T47D (cell line): ENCODE measurements around the gene KLHL29.

Experiments used
- DNase-seq, 2 experiments: peaks; one replicate each; pipeline versions ENCODE4 v3.0.0 to v3.0.0-alpha.2; 2011 to 2012; ENCODE audit warnings: low read depth in 1 of 2, low spot score in 1 of 2
- JUND ChIP-seq: IDR thresholded peaks from 2 replicates; pipeline ENCODE4 v1.6.1; 2012; ENCODE audit warnings: low read depth
- in situ Hi-C: cut with HindIII; loops from 2 replicates; pipeline ENCODE4 v1.10.0; 2016; ENCODE audit warnings: low sequenced_read_pairs, low pct_unique_long_range_greater_than_20kb

KLHL29 gene

DNA sequence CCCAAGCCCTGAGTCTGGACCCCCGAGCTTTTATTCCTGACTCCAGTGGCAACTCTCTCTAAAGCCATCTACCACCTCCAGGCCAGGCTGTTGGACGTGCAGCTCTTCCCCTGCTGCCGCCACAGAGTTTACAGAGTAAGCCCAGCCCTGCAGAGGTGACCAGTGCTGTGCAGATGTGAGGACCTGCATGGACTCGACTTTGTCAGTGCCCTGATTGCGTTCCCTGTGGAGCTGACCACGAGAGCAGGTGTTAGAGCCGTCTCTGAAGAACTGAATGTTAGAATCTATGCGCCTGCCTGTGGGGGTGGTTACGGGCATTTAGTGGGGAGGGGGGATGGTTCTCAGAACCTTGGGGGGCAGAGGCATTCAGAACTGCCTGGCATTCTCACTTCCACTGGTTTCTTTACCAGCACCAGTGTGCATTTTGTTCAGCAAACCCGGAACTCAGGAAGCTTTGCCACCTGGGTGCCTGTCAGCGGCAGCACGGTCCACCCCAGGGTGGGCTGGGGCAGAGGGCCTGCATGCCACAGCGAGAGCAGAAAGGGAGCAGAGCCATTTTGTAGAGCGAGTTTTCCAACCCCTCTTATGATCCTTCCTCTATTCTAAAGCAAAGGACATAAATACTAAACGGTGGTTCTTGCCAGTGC lies 137.9 kb downstream of the KLHL29 start:
- no peak for DNase-seq
- TF ChIP-seq JUND = no peak
- in situ Hi-C loops = no loop called here

DNA sequence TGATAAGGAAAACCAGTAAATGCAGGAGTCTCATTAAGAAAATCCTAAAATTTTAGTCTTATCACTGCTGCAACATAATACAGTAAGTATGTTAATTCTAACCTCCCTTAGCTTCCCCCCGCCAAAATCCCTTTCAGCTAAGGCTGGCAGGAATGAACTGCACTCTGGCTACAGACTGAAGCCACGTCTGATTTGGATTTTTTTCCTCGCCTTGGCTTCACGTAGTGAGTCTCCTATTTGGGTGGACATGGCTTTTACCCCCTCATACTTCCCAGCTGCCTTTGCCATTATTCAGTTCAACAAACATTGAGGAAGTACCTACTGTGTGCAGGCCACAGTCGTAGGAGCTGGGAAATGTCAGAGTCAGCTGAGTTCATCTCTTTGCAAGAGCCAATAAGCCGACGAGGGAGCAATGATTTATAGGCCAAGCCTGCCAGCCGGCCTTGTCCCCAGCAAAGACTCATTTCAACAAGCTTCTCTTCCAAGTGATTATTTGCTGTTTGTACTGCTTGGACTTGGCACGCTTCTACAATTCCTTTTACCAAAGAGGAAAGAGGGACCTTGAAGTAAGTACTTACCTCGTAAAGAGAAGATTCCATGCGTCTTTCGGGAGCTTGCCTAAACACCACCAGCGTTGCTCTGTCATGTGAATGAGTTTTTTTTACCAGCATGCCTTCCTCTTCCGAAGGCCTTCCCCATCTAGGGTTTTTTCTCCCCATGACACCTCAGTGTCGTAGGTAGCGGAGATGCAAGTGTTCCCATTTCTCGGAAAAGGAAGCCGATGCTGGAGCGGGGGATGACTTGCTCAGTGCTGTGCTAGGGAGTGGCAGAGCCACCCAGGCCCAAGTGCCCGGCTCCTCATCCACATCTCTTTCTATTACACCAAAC lies 138.6 kb downstream of the KLHL29 start:
- TF ChIP-seq JUND = no peak
- DNase-seq = no peak
- in situ Hi-C loops = no loop called here

DNA sequence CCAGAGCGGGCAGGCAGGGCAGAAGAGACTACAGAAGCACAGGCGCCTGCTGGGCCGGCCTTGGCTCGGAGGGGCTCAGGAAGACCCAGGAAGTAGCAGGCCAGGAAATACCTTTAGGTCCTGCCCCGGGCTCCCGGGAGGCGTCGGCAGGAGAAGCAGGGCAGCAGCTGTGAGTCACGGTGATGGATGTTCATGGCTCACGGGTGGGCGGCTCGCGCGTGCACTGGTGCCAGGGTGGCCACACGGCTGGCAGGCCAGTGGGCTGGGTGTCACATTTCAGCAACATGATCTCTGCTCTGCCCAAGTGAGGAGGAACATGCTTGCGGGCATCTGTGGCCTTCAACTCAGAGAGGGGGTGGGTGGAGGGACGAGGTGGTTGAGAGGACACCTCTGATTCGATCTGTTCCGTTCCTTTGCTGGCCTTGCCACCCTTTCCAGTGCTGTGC lies 139.3 kb downstream of the KLHL29 start:
- in situ Hi-C loops = no loop called here

DNA sequence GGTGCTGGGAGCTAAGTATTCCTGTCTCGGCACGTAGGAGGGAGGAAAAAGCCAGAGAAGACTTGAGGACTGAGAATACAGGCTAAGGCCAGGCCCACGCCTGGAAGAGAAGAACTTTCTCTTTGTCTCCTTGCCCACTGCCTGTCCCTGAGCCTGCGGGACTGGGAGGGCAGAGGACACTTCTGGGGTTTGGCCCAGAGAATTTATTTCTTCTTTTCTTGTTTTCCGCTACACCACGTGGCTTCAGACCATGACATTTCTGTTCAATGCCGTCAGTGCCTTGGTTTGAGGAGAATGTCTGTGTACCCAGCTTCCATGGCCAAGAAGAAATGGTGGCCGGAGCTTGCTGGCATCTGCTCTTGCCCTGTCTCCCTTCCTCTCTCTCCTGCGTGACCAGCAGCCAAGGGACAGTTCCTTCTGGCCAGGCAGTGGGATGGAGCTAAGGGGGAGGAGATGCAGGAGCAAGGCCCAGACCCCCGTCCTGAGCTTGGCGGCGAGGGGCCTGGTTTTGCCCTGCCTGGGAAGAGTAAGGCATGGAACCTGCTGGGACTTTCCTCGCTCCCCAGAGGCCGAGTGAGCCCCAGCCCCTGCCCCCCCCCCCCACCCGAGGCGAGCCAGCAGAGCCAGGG lies 140.3 kb downstream of the KLHL29 start:
- DNase-seq = no peak
- TF ChIP-seq JUND = no peak
- in situ Hi-C loops = no loop called here

More for the DNA sequence above, 139.3 kb downstream of the KLHL29 start:
- no peak for DNase-seq
- TF ChIP-seq JUND = no peak

DNA sequence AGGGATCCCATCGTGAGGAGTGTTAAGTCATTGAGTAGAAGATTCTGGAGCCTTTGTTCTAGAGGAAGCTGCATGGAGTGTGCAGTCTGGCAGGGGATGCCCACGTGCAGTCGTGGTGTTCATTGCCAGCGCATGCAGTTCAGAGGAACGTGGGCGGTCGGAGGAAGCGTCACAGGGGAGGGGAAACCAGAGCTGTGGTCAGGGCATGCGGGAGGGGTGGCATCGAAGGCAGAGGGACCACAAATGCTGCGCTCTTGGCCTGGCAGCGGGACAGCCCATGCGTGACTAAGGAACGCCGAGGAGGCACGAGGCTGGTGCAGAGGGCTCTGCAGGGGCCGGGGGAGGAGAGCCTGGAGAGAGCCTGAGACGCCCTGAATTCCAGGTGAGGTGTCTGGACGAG lies 141.1 kb downstream of the KLHL29 start:
- DNase-seq = no peak
- no peak for TF ChIP-seq JUND
- in situ Hi-C loops = no loop called here

DNA sequence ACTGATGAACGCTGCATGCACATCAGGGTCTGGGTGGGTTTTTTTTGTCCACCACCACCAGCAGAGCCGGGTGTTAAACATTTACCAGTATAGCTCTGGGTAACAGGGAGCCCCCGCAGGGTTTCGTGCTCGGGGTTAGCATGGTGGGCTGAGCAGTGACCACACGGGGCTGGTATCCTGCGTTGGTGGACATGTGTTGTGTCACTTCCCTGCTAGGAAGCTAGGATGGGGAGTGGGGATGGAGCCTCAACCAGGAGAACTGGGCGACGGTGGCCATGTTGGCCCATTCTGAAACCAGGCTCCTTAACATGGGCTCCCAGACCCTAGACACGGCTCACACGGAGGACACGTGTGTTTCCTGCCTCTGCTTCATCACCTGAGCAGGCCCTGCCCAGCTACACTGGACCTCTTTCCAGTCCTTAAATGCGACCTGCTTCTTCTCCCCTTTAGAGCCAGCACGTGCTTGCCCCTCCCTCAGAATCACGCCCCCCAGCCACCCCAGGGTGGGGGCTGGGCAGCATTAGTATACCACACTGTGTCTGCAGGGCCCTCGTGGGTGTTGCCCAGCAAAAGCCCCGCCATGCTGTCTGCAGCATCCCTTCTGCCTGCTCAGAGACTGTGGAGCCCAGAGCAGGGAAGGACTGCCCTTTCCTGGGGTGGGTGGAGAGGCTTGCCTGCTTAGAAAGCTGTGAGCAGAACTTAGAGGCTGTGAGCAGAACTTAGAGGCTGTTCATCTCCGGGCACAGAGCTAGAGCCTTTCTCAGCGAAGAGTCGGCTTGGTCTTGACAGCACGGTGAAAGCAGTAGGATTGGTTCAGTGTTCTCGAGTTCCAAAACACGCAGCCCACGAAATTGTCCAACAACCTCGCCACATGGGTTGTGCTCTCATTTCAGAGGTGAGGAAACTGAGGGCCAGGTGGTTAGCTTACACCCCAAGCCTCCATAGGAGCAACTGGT lies 142.1 kb downstream of the KLHL29 start:
- in situ Hi-C loops = no loop called here
- no peak for DNase-seq
- TF ChIP-seq JUND = no peak

DNA sequence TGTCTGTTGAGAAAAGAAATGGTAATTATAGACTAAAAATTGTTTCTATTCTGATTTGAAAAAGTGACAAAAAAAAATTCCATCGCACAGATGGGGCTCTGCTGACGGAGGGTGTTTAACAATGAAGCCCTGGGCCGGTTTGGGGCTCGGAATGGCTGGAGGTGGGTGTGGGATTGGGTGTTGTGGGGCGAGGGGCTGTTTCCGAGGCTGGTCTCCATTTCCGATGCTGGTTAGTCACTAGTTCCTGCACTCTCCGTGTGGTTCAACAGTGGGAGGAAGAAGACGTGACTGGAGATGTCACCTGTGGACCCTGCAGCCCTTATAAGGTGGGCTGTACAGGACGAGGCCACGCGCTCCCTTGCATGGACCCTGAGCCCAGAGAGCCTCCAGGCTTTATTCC lies 143.2 kb downstream of the KLHL29 start:
- in situ Hi-C loops = no loop called here
- TF ChIP-seq JUND = no peak
- no peak for DNase-seq

DNA sequence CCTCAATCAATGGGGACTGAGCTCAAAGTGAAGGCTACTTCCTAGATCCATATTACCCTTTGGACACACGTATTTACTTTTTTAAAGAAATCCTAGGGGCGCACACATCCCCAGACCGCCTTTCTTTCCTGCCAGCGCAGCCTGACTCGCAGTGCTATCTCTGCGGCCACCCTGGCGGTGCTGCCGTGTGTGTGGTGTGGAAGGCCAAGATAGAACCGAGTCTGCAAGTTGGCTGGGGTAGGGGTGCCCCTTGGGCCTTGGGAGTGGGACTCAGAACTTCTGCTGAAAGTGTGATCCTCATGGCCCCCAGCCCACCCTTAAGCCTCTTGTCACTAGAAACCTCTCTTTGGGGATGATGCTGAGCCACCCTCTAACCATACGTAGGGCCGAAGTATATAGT lies 143.7 kb downstream of the KLHL29 start:
- no peak for TF ChIP-seq JUND
- no peak for DNase-seq
- in situ Hi-C loops = no loop called here

DNA sequence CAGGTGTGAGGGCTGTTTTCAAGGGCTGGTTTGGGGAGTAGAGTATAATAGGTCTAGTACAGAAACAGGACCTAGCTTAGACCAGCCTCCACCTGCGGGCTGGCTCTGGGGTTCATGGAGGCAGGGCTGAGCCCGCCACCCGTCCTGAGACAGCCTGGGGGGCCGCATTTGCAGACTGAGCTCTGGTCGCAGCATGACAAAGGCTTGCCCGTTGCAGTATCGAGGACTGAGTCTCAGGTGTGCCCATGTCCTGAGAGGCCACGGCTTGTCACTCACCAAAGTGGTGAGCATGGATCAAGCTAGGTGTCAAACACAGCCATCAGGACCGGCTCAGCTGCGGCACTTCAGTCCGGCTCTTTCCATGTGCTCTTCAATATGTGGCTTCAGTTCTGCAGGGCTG lies 144.7 kb downstream of the KLHL29 start:
- DNase-seq = no peak
- in situ Hi-C loops = no loop called here
- TF ChIP-seq JUND = no peak

DNA sequence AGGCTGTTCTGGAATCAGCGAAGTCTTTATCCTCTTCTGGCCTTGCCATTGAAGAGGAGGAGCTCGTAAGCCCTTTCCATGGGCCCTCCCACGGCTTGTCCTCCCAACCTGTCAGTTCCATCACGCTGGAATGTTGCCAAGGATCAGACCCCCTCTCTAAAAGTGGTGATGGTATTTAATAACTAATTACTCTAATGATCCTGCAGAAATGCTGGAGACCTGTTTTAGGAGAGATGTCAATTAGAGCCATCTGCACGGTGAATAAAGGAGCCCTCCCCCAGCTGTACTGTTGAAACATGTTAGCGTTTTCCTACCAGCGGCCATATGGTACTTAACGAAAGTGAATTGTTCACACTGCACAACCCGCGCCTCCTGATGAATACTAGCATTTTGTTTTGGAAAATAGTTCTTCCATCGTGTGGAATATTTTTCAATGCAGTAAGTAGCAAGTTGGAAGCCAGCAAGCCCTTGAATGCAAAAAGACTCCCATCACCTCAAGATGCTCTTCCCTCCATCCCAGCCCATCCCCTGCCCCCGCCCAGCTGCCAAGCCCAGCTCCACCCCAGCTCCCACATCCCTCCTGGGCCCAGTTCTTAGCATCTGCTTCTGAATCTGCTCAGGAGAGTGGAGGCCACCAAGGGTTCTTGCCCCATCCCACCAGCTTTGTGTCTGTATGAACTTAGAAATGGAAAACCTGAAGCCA lies 145.4 kb downstream of the KLHL29 start:
- no peak for DNase-seq
- in situ Hi-C loops = no loop called here
- no peak for TF ChIP-seq JUND

DNA sequence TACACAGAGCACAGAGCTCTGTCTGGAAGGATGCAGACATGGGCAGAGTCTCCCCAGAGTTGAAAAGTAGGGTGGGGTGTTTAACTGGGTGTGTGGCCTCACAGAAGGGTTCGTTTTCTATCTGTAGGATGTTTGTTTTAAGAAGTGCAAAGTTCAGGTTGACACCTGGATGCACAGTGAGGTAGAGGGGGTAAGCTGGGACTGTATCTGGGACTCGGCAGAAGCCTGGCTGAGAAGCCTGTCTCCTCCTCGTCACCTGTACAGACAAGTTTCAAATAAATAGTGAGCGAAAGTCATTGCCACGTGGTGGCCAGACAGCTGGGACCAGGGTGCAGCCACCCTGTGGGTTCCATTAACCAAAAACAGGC lies 145.9 kb downstream of the KLHL29 start:
- no peak for TF ChIP-seq JUND
- no peak for DNase-seq
- in situ Hi-C loops = no loop called here

DNA sequence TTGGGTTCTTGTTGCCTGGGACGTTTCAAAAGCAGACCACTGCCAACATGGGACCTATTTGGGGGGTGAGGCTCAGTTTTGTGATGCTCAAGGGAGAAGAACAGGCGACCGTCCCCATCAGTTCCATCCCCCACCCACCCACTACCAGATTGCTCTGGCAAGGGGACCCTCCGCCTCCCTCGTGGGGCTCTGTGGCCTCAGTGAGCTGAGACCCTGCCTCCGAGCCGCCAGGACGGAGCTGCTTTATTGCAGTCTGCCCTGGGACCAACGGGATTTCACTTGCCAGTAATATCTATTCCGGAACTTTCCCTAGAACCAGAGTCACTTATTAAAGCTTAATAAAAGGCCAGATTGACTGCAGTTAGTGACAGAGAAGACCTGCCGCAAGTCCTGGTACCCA lies 146.3 kb downstream of the KLHL29 start:
- in situ Hi-C loops = no loop called here
- no peak for DNase-seq
- TF ChIP-seq JUND = no peak
